Measurements from ENCODE around the gene ADAM12.

DNA sequence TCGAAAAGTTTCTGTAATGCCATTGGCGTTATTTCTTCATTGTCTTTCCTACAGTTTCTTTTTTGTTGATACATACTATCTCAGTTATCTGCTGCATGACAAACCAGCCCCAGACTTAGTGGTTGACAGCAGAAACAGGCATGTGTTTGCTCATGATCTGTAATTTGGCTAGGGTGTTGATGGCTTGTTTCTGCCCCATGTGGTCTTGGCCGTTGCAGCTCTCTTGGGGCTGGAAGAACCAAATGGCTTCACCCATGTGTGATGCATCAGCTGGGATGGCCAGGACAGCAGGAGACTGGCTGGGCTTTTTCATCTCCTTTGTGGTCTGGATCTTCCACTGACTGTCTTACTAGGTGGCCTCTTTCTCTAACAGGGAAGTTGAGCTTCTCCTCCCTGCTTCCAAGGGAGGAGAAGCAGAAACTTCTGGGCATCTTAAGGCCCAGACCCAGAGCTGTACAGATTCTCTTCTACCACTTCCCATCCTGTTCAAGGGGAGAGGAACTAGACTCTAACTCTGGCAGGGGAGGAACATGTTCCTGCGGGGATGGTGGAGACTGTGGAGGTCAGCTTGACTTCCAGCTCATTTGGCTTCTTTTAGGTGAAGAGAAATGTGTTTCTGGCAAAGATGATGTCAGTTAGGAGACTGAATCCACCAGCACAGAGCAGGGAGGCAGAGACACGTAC lies 402.6 kb downstream of the ADAM12 start:
- no peak for TF ChIP-seq CTCF (conservative IDR thresholded peaks at IDR 0.05 in 1 of 2, IDR thresholded peaks at IDR 0.05 in 1 of 2; ENCODE audit: low read depth in 1 of 2, low read length in 2 of 2)
- TF ChIP-seq EZH2 (IDR thresholded peaks at IDR 0.05; ENCODE audit: low read length, missing control alignments) = no peak

Measured in fibroblast of lung (primary cell).